Activated T-helper 1 cell treated with anti-CD3 and anti-CD28 coated beads, Interleukin-12 subunit alpha, Interleukin-12 subunit beta, Interleukin-2, Interleukin-4 antibody, amounts not matched to agents 30 ng/mL and 10 ng/mL and 1 ng/mL, durations not matched to agents 14 hours and 24 hours and 36 hours (primary cell): ENCODE data around the gene MTREX. TPM values are rescaled to one million over a fixed set of nuclear protein-coding genes. Genes with fewer than 3 reads are reported as not detected.

Experiments used
- DNase-seq: peaks from one replicate; pipeline ENCODE4 v3.0.0; 2021; ENCODE audit warnings: low spot score
- H3K27ac Mint-ChIP-seq: one replicate; pipeline ENCODE4 v1.8.0; 2021; ENCODE audit warnings: mild to moderate bottlenecking, mixed read lengths
- H3K27me3 Mint-ChIP-seq: one replicate; pipeline ENCODE4 v1.8.0; 2022; ENCODE audit warnings: mild to moderate bottlenecking, moderate library complexity, mixed read lengths; ENCODE audit not compliant: insufficient read depth
- H3K36me3 Mint-ChIP-seq: one replicate; pipeline ENCODE4 v1.8.0; 2021; ENCODE audit warnings: low read depth, mixed read lengths
- H3K4me1 Mint-ChIP-seq: one replicate; pipeline ENCODE4 v1.8.0; 2021; ENCODE audit warnings: low read depth, mixed read lengths
- H3K4me3 Mint-ChIP-seq: one replicate; pipeline ENCODE4 v1.8.0; 2021; ENCODE audit warnings: mild to moderate bottlenecking, moderate library complexity, mixed read lengths
- H3K9me3 Mint-ChIP-seq: one replicate; pipeline ENCODE4 v1.8.0; 2021; ENCODE audit warnings: mixed read lengths
- intact Hi-C: fragments of 100-400 bp; cut with micrococcal nuclease; formaldehyde crosslinking; loops from one replicate; pipeline ENCODE4 v1.15.1; 2024
- total RNA-seq: library from RNA; stranded (reverse); gene quantifications from 2 replicates; pipeline ENCODE4 v1.2.3, GENCODE V29; 2022

Gene MTREX
- 110 and 122 TPM in 2 replicates for total RNA-seq

GRCh38 chr5:55307383-55308253 is at the start of gene MTREX, which contains the start of gene DHX29:
TSS of gene MTREX (plus strand) at chr5:55307989. CDS start at chr5:55308014, 25 bp downstream.
TSS of gene DHX29 (minus strand) at chr5:55307694. CDS start at chr5:55307573, 121 bp downstream.
- intact Hi-C loops, result loop anchor here (1.0 to 5.0 kb wide), 6 partner anchors 17 to 1865 kb away; partner anchors contain the start of genes CCNO, GPBP1 and PLPP1
- Mint-ChIP-seq H3K27me3 (no peaks in the 10 kb centered on the region), H3K27ac (no peak within 1 kb of the TSS), H3K36me3 (peaks cover 15% of the 10 kb centered on the region), H3K4me3 (no peak within 1 kb of the TSS), H3K9me3 (no peaks in the 10 kb centered on the region), H3K4me1 (peaks cover 19% of the 10 kb centered on the region)
- peak; percentile 89 for DNase-seq

GRCh38 chr5:55258339-55258738 is 49.5 kb upstream of the MTREX start:
- H3K36me3 Mint-ChIP-seq, result peaks cover 33% of the 10 kb centered on the region
- H3K27ac Mint-ChIP-seq, result no peak overlapping the region
- no peak for DNase-seq
- no peaks in the 10 kb centered on the region for H3K27me3 Mint-ChIP-seq
- intact Hi-C loops, result no loop called here
- no peak overlapping the region for H3K4me3 Mint-ChIP-seq
- H3K4me1 Mint-ChIP-seq, result no peaks in the 10 kb centered on the region
- H3K9me3 Mint-ChIP-seq, result no peaks in the 10 kb centered on the region

DNA sequence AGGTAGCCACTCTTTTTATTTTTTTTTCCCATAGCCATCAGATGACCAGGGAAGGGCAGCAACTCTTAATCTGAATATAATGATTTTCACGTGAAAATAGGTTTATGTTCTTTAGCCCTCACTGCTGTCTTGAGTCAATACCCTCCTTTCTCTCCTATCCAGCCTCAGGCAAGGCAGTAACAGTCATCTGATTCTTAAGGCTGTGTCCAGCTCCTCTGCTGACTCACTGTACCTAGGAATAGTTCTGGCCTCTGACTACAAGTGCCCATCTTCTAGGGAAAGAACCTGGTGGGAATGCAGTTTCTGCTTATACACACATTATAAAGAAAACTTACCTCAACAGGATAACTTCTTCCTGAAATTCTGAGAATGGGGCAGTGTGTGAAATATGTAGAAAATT is 31.0 kb upstream of the MTREX start:
- DNase-seq, result no peak
- Mint-ChIP-seq H3K4me1 (no peaks in the 10 kb centered on the region), H3K27ac (no peak overlapping the region), H3K9me3 (no peaks in the 10 kb centered on the region), H3K4me3 (no peak overlapping the region), H3K36me3 (peaks cover 39% of the 10 kb centered on the region), H3K27me3 (no peaks in the 10 kb centered on the region)
- intact Hi-C loops, result no loop called here

DNA sequence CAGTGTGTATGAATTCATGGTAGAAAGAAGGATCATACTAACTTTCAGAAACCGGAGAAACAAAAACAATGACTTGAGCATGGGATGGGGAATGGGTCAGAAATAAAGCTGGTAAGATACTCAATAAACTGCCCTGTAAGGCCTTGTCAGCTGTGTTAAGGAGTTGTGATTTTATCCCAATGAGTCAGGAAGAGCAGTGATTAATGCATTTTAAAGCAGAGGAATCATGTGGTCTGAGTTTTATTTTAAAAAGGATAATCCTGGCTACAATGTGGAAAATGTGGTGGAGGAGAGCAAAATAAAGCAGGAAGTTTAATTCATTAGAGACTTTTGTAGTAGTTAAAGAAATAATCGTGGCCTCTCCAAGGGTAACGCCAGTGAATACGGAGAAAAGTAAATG is 29.0 kb upstream of the MTREX start:
- H3K27ac Mint-ChIP-seq, result no peak overlapping the region
- no peak overlapping the region for H3K4me3 Mint-ChIP-seq
- H3K4me1 Mint-ChIP-seq, result no peaks in the 10 kb centered on the region
- no peak for DNase-seq
- H3K36me3 Mint-ChIP-seq, result peaks cover 40% of the 10 kb centered on the region
- no peaks in the 10 kb centered on the region for H3K27me3 Mint-ChIP-seq
- no peaks in the 10 kb centered on the region for H3K9me3 Mint-ChIP-seq
- intact Hi-C loops, result no loop called here

GRCh38 chr5:55286411-55286933 is 21.3 kb upstream of the MTREX start:
- intact Hi-C loops, result no loop called here
- H3K36me3 Mint-ChIP-seq, result peaks cover 35% of the 10 kb centered on the region
- H3K9me3 Mint-ChIP-seq, result no peaks in the 10 kb centered on the region
- H3K27me3 Mint-ChIP-seq, result no peaks in the 10 kb centered on the region
- H3K4me1 Mint-ChIP-seq, result no peaks in the 10 kb centered on the region
- no peak overlapping the region for H3K27ac Mint-ChIP-seq
- DNase-seq, result no peak
- no peak overlapping the region for H3K4me3 Mint-ChIP-seq

DNA sequence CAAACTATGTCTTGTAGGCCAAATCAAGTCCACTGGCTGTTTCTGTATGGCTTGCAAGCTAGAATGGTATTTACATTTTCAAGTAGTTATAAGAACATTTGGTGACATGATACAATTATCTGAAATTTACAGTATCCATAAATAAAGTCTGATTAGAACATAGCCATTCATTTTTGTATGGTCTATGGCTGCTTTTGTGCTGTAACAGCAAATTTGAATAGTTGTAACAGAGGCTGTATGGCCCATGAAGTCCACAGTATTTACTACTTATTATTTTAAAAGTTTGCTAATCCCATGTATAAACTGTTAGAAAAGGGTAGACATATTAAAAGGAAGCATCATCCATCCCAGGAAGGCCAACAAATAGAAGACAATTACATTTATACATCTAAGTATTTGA is 18.0 kb upstream of the MTREX start:
- Mint-ChIP-seq H3K36me3 (peaks cover 45% of the 10 kb centered on the region), H3K27ac (no peak overlapping the region), H3K4me3 (no peak overlapping the region), H3K9me3 (no peaks in the 10 kb centered on the region), H3K27me3 (no peaks in the 10 kb centered on the region), H3K4me1 (no peaks in the 10 kb centered on the region)
- DNase-seq, result no peak
- intact Hi-C loops, result no loop called here

DNA sequence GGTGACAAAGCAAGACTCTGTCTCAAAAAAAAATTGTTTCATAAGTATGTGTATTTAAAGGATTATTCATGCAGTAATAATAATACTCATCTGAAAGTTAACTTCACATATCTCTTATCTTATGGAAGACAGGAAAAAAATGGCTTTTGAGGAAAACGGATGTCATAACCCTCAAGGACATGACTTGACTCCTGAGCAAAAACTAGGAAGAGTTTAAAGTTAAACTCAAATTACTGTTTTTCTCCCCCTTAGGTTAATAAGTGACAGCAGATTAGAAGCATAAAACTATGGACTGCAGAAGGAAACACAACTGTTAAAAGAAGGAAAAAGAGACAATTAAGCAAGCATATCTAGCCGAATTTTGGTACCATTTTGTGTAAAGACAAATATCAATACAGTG is 16.8 kb upstream of the MTREX start:
- no peak overlapping the region for H3K27ac Mint-ChIP-seq
- H3K4me1 Mint-ChIP-seq, result no peaks in the 10 kb centered on the region
- H3K4me3 Mint-ChIP-seq, result no peak overlapping the region
- intact Hi-C loops, result no loop called here
- peaks cover 48% of the 10 kb centered on the region for H3K36me3 Mint-ChIP-seq
- no peak for DNase-seq
- H3K27me3 Mint-ChIP-seq, result no peaks in the 10 kb centered on the region
- H3K9me3 Mint-ChIP-seq, result no peaks in the 10 kb centered on the region

GRCh38 chr5:55294935-55295334 is 12.9 kb upstream of the MTREX start:
- no peak overlapping the region for H3K4me3 Mint-ChIP-seq
- H3K27me3 Mint-ChIP-seq, result no peaks in the 10 kb centered on the region
- peaks cover 5% of the 10 kb centered on the region for H3K4me1 Mint-ChIP-seq
- H3K27ac Mint-ChIP-seq, result no peak overlapping the region
- no peaks in the 10 kb centered on the region for H3K9me3 Mint-ChIP-seq
- intact Hi-C loops, result no loop called here
- no peak for DNase-seq
- peaks cover 53% of the 10 kb centered on the region for H3K36me3 Mint-ChIP-seq

DNA sequence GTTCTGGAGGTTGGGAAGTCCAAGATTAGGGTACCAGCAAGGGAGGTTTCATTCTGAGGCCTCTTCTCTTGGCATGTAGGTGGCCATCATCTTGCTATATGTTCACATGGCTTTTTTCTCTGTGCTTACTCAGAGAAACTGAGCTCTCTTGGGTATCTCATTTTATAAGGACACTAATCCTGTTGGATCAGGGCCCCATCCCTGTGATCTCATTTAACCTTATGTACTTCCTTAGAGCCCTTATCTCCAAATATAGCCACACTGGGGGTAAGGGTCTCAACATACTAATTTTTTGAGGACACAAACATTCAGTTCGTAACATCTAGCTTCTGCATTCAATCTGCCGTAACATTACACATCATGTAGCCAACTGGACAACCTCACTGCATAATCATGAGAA is 6.9 kb upstream of the MTREX start:
- Mint-ChIP-seq H3K4me1 (peaks cover 12% of the 10 kb centered on the region), H3K36me3 (peaks cover 33% of the 10 kb centered on the region), H3K27ac (no peak overlapping the region), H3K27me3 (no peaks in the 10 kb centered on the region), H3K9me3 (no peaks in the 10 kb centered on the region), H3K4me3 (no peak overlapping the region)
- intact Hi-C loops, result no loop called here
- no peak for DNase-seq

GRCh38 chr5:55303238-55303690 is 4.5 kb upstream of the MTREX start:
- Mint-ChIP-seq H3K27me3 (no peaks in the 10 kb centered on the region), H3K9me3 (no peaks in the 10 kb centered on the region), H3K4me1 (peaks cover 12% of the 10 kb centered on the region), H3K4me3 (no peak overlapping the region), H3K27ac (no peak overlapping the region), H3K36me3 (peaks cover 22% of the 10 kb centered on the region)
- intact Hi-C loops, result no loop called here
- no peak for DNase-seq

DNA sequence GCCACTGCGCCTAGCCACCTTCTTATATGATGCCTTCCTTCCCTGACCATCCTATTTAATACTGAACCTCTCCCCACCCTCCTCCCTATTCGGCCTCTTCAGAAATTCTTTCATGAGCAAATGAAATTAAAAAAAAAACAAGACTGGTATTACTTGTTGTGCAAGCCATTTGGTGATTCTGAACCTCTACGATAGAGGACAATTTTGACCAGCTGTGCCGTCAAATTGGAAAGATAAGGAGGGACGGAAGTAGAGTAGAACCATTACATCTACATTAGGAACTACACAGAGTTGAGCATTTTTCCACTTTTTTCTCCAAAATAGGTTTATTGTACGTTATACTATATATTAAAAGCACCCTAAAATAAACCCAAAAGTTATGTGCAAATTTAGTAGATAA is 3.2 kb upstream of the MTREX start:
- Mint-ChIP-seq H3K4me3 (no peak overlapping the region), H3K9me3 (no peaks in the 10 kb centered on the region), H3K27me3 (no peaks in the 10 kb centered on the region), H3K27ac (no peak overlapping the region), H3K36me3 (peaks cover 18% of the 10 kb centered on the region), H3K4me1 (peaks cover 7% of the 10 kb centered on the region)
- DNase-seq, result no peak
- intact Hi-C loops, result no loop called here

DNA sequence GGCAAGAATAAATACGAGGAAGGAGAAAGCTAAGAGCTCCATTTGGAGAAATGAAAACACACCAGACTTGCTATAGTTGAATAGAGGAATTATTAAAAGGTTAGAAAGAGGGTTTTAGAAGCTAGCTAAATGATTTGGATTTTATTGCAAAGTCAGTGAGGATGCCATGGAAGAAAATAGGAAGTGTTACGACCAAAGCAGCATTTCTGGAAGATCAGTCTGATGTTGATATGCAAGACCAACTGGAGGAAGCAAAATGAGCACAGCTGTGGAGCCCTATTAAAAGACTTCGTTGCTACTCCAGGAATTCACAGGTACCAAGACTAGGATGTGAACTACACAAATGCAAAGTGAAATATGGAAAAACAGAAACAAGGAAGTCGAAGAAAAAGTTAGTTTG is 2.4 kb upstream of the MTREX start:
- DNase-seq, result no peak
- intact Hi-C loops, result loop anchor here (5.0 kb wide), 1 partner anchor 1867 kb away; the partner anchor contains the start of gene GPBP1
- no peak overlapping the region for H3K4me3 Mint-ChIP-seq
- no peak overlapping the region for H3K27ac Mint-ChIP-seq
- H3K27me3 Mint-ChIP-seq, result no peaks in the 10 kb centered on the region
- peaks cover 7% of the 10 kb centered on the region for H3K4me1 Mint-ChIP-seq
- no peaks in the 10 kb centered on the region for H3K9me3 Mint-ChIP-seq
- peaks cover 18% of the 10 kb centered on the region for H3K36me3 Mint-ChIP-seq

- Mint-ChIP-seq H3K27me3 (no peaks in the 10 kb centered on the region), H3K4me3 (no peak overlapping the region), H3K27ac (no peak overlapping the region), H3K9me3 (no peaks in the 10 kb centered on the region), H3K4me1 (peaks cover 16% of the 10 kb centered on the region), H3K36me3 (peaks cover 16% of the 10 kb centered on the region)
- DNase-seq, result no peak
- intact Hi-C loops, result loop anchor here (2.0 to 5.0 kb wide), 3 partner anchors 74 to 1865 kb away; partner anchors contain the start of genes CCNO, GPBP1 and PLPP1
Observed at GRCh38 chr5:55306641-55307382, 977 bp upstream of the MTREX start.
